K562 (cell line): ENCODE data around the gene KRTAP3-2. TPM values are rescaled to one million over a fixed set of nuclear protein-coding genes. Genes with fewer than 3 reads are reported as not detected.

Experiments
- polyA plus RNA-seq, 8 experiments: library from polyadenylated mRNA; depleted of rRNA in 4 of 8; stranded (reverse) in 5 of 8; unstranded in 3 of 8; fragments of >200 nt; fragmentation: Nextera tagmentation in 2 of 8; fragmentation: Illumina TruSeq in 1 of 8; extraction: Ambion mirVana in 2 of 8; extraction: Trizol in 1 of 8; gene quantifications; 2 replicates each; pipeline versions ENCODE4 v1.2.1 to v1.2.3, GENCODE V29; 2011 to 2014; ENCODE audit warnings: inconsistent platforms in 1 of 8, missing spikeins in 1 of 8
- small RNA-seq: library from RNA; depleted of rRNA; stranded (forward); fragments of <200 nt; gene quantifications from one replicate; pipeline ENCODE3, GENCODE V24; 2014
- total RNA-seq, 7 experiments: library from RNA; depleted of rRNA in 6 of 7; stranded (reverse); fragments of >200 nt in 6 of 7; fragmentation: Illumina TruSeq in 2 of 7; extraction: Trizol in 2 of 7; gene quantifications; 2 replicates each; pipeline versions ENCODE4 v1.2.1 to v1.2.3, GENCODE V29; 2011 to 2021; ENCODE audit warnings: low replicate concordance in 1 of 7

The KRTAP3-2 gene
- total and polyA plus RNA-seq, 9 of the 15 experiments (the other 6 are each of a cell fraction or from before 2014, with no cell fraction given): not detected

Small RNA genes lying within 50 kb of the gene (small RNA-seq; reads per million reads assigned to genes)
- gene KRTAP3-4P: not detected

Other genes with a start within 250 kb of the KRTAP3-2 start
Only the 7 nearest of the 37 such genes appear.
- gene KRT39, start 33.0 kb downstream of the KRTAP3-2 start, total RNA-seq (2014; rRNA removed): not detected in 2 replicates
- not detected in 2 replicates for gene KRT39, start 33.0 kb downstream of the KRTAP3-2 start, total RNA-seq (2014; rRNA removed; fragmentation: Illumina TruSeq; extraction: Trizol)
- not detected in 2 replicates for gene KRT39, start 33.0 kb downstream of the KRTAP3-2 start, total RNA-seq (2015; rRNA removed; fragmentation: Illumina TruSeq; extraction: Trizol)
- gene KRT39, start 33.0 kb downstream of the KRTAP3-2 start, total RNA-seq (2021): not detected in 2 replicates
- not detected in 2 replicates for gene KRT39, start 33.0 kb downstream of the KRTAP3-2 start, polyA plus RNA-seq (2011; rRNA removed)
- gene KRT39, start 33.0 kb downstream of the KRTAP3-2 start, polyA plus RNA-seq (2014; fragmentation: Illumina TruSeq; extraction: Trizol): not detected in 2 replicates
- gene KRT39, start 33.0 kb downstream of the KRTAP3-2 start, polyA plus RNA-seq (2014; fragmentation: Nextera tagmentation; extraction: Ambion mirVana): not detected
- not detected in 2 replicates for gene KRT39, start 33.0 kb downstream of the KRTAP3-2 start, polyA plus RNA-seq (2014; rRNA removed)
- not detected in 2 replicates for gene KRT40, start 15.6 kb downstream of the KRTAP3-2 start, total RNA-seq (2014; rRNA removed)
- gene KRT40, start 15.6 kb downstream of the KRTAP3-2 start, total RNA-seq (2014; rRNA removed; fragmentation: Illumina TruSeq; extraction: Trizol): not detected in 2 replicates
- not detected in 2 replicates for gene KRT40, start 15.6 kb downstream of the KRTAP3-2 start, total RNA-seq (2015; rRNA removed; fragmentation: Illumina TruSeq; extraction: Trizol)
- not detected in 2 replicates for gene KRT40, start 15.6 kb downstream of the KRTAP3-2 start, total RNA-seq (2021)
- gene KRT40, start 15.6 kb downstream of the KRTAP3-2 start, polyA plus RNA-seq (2011; rRNA removed): not detected in 2 replicates
- gene KRT40, start 15.6 kb downstream of the KRTAP3-2 start, polyA plus RNA-seq (2014; fragmentation: Illumina TruSeq; extraction: Trizol): not detected in 2 replicates
- gene KRT40, start 15.6 kb downstream of the KRTAP3-2 start, polyA plus RNA-seq (2014; fragmentation: Nextera tagmentation; extraction: Ambion mirVana): not detected
- not detected in 2 replicates for gene KRT40, start 15.6 kb downstream of the KRTAP3-2 start, polyA plus RNA-seq (2014; rRNA removed)
- gene KRTAP3-3, start 5.7 kb downstream of the KRTAP3-2 start, total RNA-seq (2014; rRNA removed): not detected in 2 replicates
- gene KRTAP3-3, start 5.7 kb downstream of the KRTAP3-2 start, total RNA-seq (2014; rRNA removed; fragmentation: Illumina TruSeq; extraction: Trizol): not detected in 2 replicates
- gene KRTAP3-3, start 5.7 kb downstream of the KRTAP3-2 start, total RNA-seq (2015; rRNA removed; fragmentation: Illumina TruSeq; extraction: Trizol): not detected in 2 replicates
- gene KRTAP3-3, start 5.7 kb downstream of the KRTAP3-2 start, total RNA-seq (2021): not detected in 2 replicates
- gene KRTAP3-3, start 5.7 kb downstream of the KRTAP3-2 start, polyA plus RNA-seq (2011; rRNA removed): not detected in 2 replicates
- not detected in 2 replicates for gene KRTAP3-3, start 5.7 kb downstream of the KRTAP3-2 start, polyA plus RNA-seq (2014; fragmentation: Illumina TruSeq; extraction: Trizol)
- gene KRTAP3-3, start 5.7 kb downstream of the KRTAP3-2 start, polyA plus RNA-seq (2014; fragmentation: Nextera tagmentation; extraction: Ambion mirVana): not detected
- gene KRTAP3-3, start 5.7 kb downstream of the KRTAP3-2 start, polyA plus RNA-seq (2014; rRNA removed): not detected in 2 replicates
- gene KRTAP3-1, start 9.2 kb upstream of the KRTAP3-2 start, total RNA-seq (2014; rRNA removed): not detected in 2 replicates
- gene KRTAP3-1, start 9.2 kb upstream of the KRTAP3-2 start, total RNA-seq (2014; rRNA removed; fragmentation: Illumina TruSeq; extraction: Trizol): not detected in 2 replicates
- gene KRTAP3-1, start 9.2 kb upstream of the KRTAP3-2 start, total RNA-seq (2015; rRNA removed; fragmentation: Illumina TruSeq; extraction: Trizol): not detected in 2 replicates
- not detected in 2 replicates for gene KRTAP3-1, start 9.2 kb upstream of the KRTAP3-2 start, total RNA-seq (2021)
- gene KRTAP3-1, start 9.2 kb upstream of the KRTAP3-2 start, polyA plus RNA-seq (2011; rRNA removed): not detected in 2 replicates
- gene KRTAP3-1, start 9.2 kb upstream of the KRTAP3-2 start, polyA plus RNA-seq (2014; fragmentation: Illumina TruSeq; extraction: Trizol): not detected in 2 replicates
- gene KRTAP3-1, start 9.2 kb upstream of the KRTAP3-2 start, polyA plus RNA-seq (2014; fragmentation: Nextera tagmentation; extraction: Ambion mirVana): not detected
- not detected in 2 replicates for gene KRTAP3-1, start 9.2 kb upstream of the KRTAP3-2 start, polyA plus RNA-seq (2014; rRNA removed)
- not detected in 2 replicates for gene KRTAP1-5, start 27.3 kb upstream of the KRTAP3-2 start, total RNA-seq (2014; rRNA removed)
- not detected in 2 replicates for gene KRTAP1-5, start 27.3 kb upstream of the KRTAP3-2 start, total RNA-seq (2014; rRNA removed; fragmentation: Illumina TruSeq; extraction: Trizol)
- gene KRTAP1-5, start 27.3 kb upstream of the KRTAP3-2 start, total RNA-seq (2015; rRNA removed; fragmentation: Illumina TruSeq; extraction: Trizol): not detected in 2 replicates
- not detected in 2 replicates for gene KRTAP1-5, start 27.3 kb upstream of the KRTAP3-2 start, total RNA-seq (2021)
- not detected in 2 replicates for gene KRTAP1-5, start 27.3 kb upstream of the KRTAP3-2 start, polyA plus RNA-seq (2011; rRNA removed)
- not detected in 2 replicates for gene KRTAP1-5, start 27.3 kb upstream of the KRTAP3-2 start, polyA plus RNA-seq (2014; fragmentation: Illumina TruSeq; extraction: Trizol)
- gene KRTAP1-5, start 27.3 kb upstream of the KRTAP3-2 start, polyA plus RNA-seq (2014; fragmentation: Nextera tagmentation; extraction: Ambion mirVana): not detected
- not detected in 2 replicates for gene KRTAP1-5, start 27.3 kb upstream of the KRTAP3-2 start, polyA plus RNA-seq (2014; rRNA removed)
- not detected in 2 replicates for gene KRTAP1-4, start 30.3 kb upstream of the KRTAP3-2 start, total RNA-seq (2014; rRNA removed)
- not detected in 2 replicates for gene KRTAP1-4, start 30.3 kb upstream of the KRTAP3-2 start, total RNA-seq (2014; rRNA removed; fragmentation: Illumina TruSeq; extraction: Trizol)
- gene KRTAP1-4, start 30.3 kb upstream of the KRTAP3-2 start, total RNA-seq (2015; rRNA removed; fragmentation: Illumina TruSeq; extraction: Trizol): not detected in 2 replicates
- not detected in 2 replicates for gene KRTAP1-4, start 30.3 kb upstream of the KRTAP3-2 start, total RNA-seq (2021)
- gene KRTAP1-4, start 30.3 kb upstream of the KRTAP3-2 start, polyA plus RNA-seq (2011; rRNA removed): not detected in 2 replicates
- gene KRTAP1-4, start 30.3 kb upstream of the KRTAP3-2 start, polyA plus RNA-seq (2014; fragmentation: Illumina TruSeq; extraction: Trizol): not detected in 2 replicates
- not detected for gene KRTAP1-4, start 30.3 kb upstream of the KRTAP3-2 start, polyA plus RNA-seq (2014; fragmentation: Nextera tagmentation; extraction: Ambion mirVana)
- gene KRTAP1-4, start 30.3 kb upstream of the KRTAP3-2 start, polyA plus RNA-seq (2014; rRNA removed): not detected in 2 replicates
- not detected in 2 replicates for gene KRTAP1-3, start 35.0 kb upstream of the KRTAP3-2 start, total RNA-seq (2014; rRNA removed)
- not detected in 2 replicates for gene KRTAP1-3, start 35.0 kb upstream of the KRTAP3-2 start, total RNA-seq (2014; rRNA removed; fragmentation: Illumina TruSeq; extraction: Trizol)
- not detected in 2 replicates for gene KRTAP1-3, start 35.0 kb upstream of the KRTAP3-2 start, total RNA-seq (2015; rRNA removed; fragmentation: Illumina TruSeq; extraction: Trizol)
- gene KRTAP1-3, start 35.0 kb upstream of the KRTAP3-2 start, total RNA-seq (2021): not detected in 2 replicates
- gene KRTAP1-3, start 35.0 kb upstream of the KRTAP3-2 start, polyA plus RNA-seq (2011; rRNA removed): not detected in 2 replicates
- gene KRTAP1-3, start 35.0 kb upstream of the KRTAP3-2 start, polyA plus RNA-seq (2014; fragmentation: Illumina TruSeq; extraction: Trizol): not detected in 2 replicates
- not detected for gene KRTAP1-3, start 35.0 kb upstream of the KRTAP3-2 start, polyA plus RNA-seq (2014; fragmentation: Nextera tagmentation; extraction: Ambion mirVana)
- gene KRTAP1-3, start 35.0 kb upstream of the KRTAP3-2 start, polyA plus RNA-seq (2014; rRNA removed): not detected in 2 replicates